GM12891 (cell line): ENCODE results near the gene CACNG4.

Source experiments
- POLR2A ChIP-seq: IDR thresholded peaks from 2 replicates; pipeline ENCODE4 v1.6.1; 2011; ENCODE audit warnings: low read depth, low read length, control low read depth
- POLR2AphosphoS5 ChIP-seq: IDR thresholded peaks from 2 replicates; pipeline ENCODE4 v1.6.1; 2011; ENCODE audit warnings: low read depth, low read length, control low read depth
- POU2F2 ChIP-seq: IDR thresholded peaks from 2 replicates; pipeline ENCODE4 v1.6.1; 2011; ENCODE audit warnings: low read depth, mild to moderate bottlenecking, control low read depth, low read length, moderate library complexity
- TAF1 ChIP-seq: IDR thresholded peaks from 2 replicates; pipeline ENCODE4 v1.6.1; 2011; ENCODE audit warnings: low read depth, low read length, control low read depth

GRCh38 chr17:67082107-67082506 is 117.6 kb downstream of the CACNG4 start:
- TF ChIP-seq POU2F2 = no peak
- TF ChIP-seq TAF1 = no peak
- no peak for TF ChIP-seq POLR2AphosphoS5
- no peak for TF ChIP-seq POLR2A
